K562 (cell line): ENCODE measurements around the gene TMSB4X. TPM values are rescaled to one million over a fixed set of nuclear protein-coding genes. Genes with fewer than 3 reads are reported as not detected.
A peak's percentile ranks its signal among the peaks of the same experiment; 100 is the strongest.

Source experiments
- CAMTA2 ChIP-seq: fragments of 250-450 bp; sonication (Bioruptor Pico); conservative IDR thresholded peaks from 2 replicates; pipeline ENCODE4 v1.5.1; 2022
- CREB5 ChIP-seq: fragments of 250-450 bp; sonication (Bioruptor Pico); IDR thresholded peaks from 2 replicates; pipeline ENCODE4 v1.5.0; 2020; ENCODE audit warnings: mild to moderate bottlenecking
- E4F1 ChIP-seq: fragments of 250-450 bp; sonication (Bioruptor Pico); IDR thresholded peaks from 2 replicates; pipeline ENCODE4 v1.5.0; 2021; ENCODE audit warnings: mild to moderate bottlenecking, borderline replicate concordance
- ETV1 ChIP-seq: fragments of 450-650 bp; conservative IDR thresholded peaks from 2 replicates; pipeline ENCODE4 v1.6.1; 2016; ENCODE audit warnings: missing genetic modification characterization, control low read depth, low read depth, missing compliant biosample characterization
- JUNB ChIP-seq: fragments of 450-650 bp; formaldehyde crosslinking; conservative IDR thresholded peaks from 2 replicates; pipeline ENCODE4 v1.4.0; 2020; ENCODE audit warnings: mild to moderate bottlenecking
- RREB1 ChIP-seq: fragments of 250-450 bp; sonication (Bioruptor Pico); IDR thresholded peaks from 2 replicates; pipeline ENCODE4 v1.4.0; 2020
- SOX6 ChIP-seq: fragments of 450-650 bp; IDR thresholded peaks from 2 replicates; pipeline ENCODE4 v1.6.1; 2014; ENCODE audit warnings: mild to moderate bottlenecking
- TAF7 ChIP-seq: fragments of 450-650 bp; IDR thresholded peaks from 2 replicates; pipeline ENCODE4 v1.6.1; 2016; ENCODE audit warnings: missing genetic modification characterization, missing compliant biosample characterization
- TAF9B ChIP-seq: fragments of 450-650 bp; IDR thresholded peaks from 2 replicates; pipeline ENCODE4 v1.6.1; 2018; ENCODE audit warnings: mild to moderate bottlenecking; ENCODE audit not compliant: partially characterized antibody
- THRA ChIP-seq: fragments of 450-650 bp; IDR thresholded peaks from 2 replicates; pipeline ENCODE4 v1.6.1; 2017; ENCODE audit warnings: mild to moderate bottlenecking, moderate library complexity
- ZNF41 ChIP-seq: fragments of 250-450 bp; sonication (Bioruptor Pico); conservative IDR thresholded peaks from 2 replicates; pipeline ENCODE4 v1.4.0; 2020; ENCODE audit warnings: mild to moderate bottlenecking
- ZNF518B ChIP-seq: fragments of 250-450 bp; sonication (Bioruptor Pico); IDR thresholded peaks from 2 replicates; pipeline ENCODE4 v1.5.0; 2021; ENCODE audit warnings: mild to moderate bottlenecking, moderate library complexity
- ZNF586 ChIP-seq: fragments of 450-650 bp; formaldehyde crosslinking; conservative IDR thresholded peaks from 2 replicates; pipeline ENCODE4 v1.4.0; 2020; ENCODE audit warnings: mild to moderate bottlenecking, moderate library complexity
- ZSCAN29 ChIP-seq: fragments of 450-650 bp; IDR thresholded peaks from 2 replicates; pipeline ENCODE4 v1.6.1; 2017
- polyA plus RNA-seq, 8 experiments: library from polyadenylated mRNA; depleted of rRNA in 4 of 8; stranded (reverse) in 5 of 8; unstranded in 3 of 8; fragments of >200 nt; fragmentation: Nextera tagmentation in 2 of 8; fragmentation: Illumina TruSeq in 1 of 8; extraction: Ambion mirVana in 2 of 8; extraction: Trizol in 1 of 8; gene quantifications; 2 replicates each; pipeline versions ENCODE4 v1.2.1 to v1.2.3, GENCODE V29; 2011 to 2014; ENCODE audit warnings: inconsistent platforms in 1 of 8, missing spikeins in 1 of 8
- total RNA-seq, 7 experiments: library from RNA; depleted of rRNA in 6 of 7; stranded (reverse); fragments of >200 nt in 6 of 7; fragmentation: Illumina TruSeq in 2 of 7; extraction: Trizol in 2 of 7; gene quantifications; 2 replicates each; pipeline versions ENCODE4 v1.2.1 to v1.2.3, GENCODE V29; 2011 to 2021; ENCODE audit warnings: low replicate concordance in 1 of 7

Gene TMSB4X
- total and polyA plus RNA-seq, 9 of the 15 experiments (the other 6 are each of a cell fraction or from before 2014, with no cell fraction given) = 1,035 to 2,035 (median 1,529) TPM

- TF ChIP-seq ETV1 (tag) (no peak), ZNF518B (CRISPR knock-in tag) (no peak), TAF7 (tag) (no peak), SOX6 (0 out of 2 replicates have a peak, but pooled peaks have one; percentile 10), ZSCAN29 (no peak), JUNB (CRISPR knock-in tag) (no peak), E4F1 (no peak), TAF9B (no peak), THRA (no peak), ZNF41 (no peak), CAMTA2 (CRISPR knock-in tag) (no peak), ZNF586 (no peak), RREB1 (CRISPR knock-in tag) (no peak), CREB5 (CRISPR knock-in tag) (no peak)
These were observed 11.4 kb downstream of the TMSB4X start (continued) for GRCh38 chrX:12986164-12986779.
